HG03342 (cell line): ENCODE results near the gene ABCC12.

Experiments used
- ATAC-seq: cut with Tn5 transposase; IDR thresholded peaks from one replicate; pipeline ENCODE4 v1.9.1; 2021; ENCODE audit warnings: mild to moderate bottlenecking, moderate library complexity; ENCODE audit not compliant: unreplicated experiment

Gene ABCC12

DNA sequence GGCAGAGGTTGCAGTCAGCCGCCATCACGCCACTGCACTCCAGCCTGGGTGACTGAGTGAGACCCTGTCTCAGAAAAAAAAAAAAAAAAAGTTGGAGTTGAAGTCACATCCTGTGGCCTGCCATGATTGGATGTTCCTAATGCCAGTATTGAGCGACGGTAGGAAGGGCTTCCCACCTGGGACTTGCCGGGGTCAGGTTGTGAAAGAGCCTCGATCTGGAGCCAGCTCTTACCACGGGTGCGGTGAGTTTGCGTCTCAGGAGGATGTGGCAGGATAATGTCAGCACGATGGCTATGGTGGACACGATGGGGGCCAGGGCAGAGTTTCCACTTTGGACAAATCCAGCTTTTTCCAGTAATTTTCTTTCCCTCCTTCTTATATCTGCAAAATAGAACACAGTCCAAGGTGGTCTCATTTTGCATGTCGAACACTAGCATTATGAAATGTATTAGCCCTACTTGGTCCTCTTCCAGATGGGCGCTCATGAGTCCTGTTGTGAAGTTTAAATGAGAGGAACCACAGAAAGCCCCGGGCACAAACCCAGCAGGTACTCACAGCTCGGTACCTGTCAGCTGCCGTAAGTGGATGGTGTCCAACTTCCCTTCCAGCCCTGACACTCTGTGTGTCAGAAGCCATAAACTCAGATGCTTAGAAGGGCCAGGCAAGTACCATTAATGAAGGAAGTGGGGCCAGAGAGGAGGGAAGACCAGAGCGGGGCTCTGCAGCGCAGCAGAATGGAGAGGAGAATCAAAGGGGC is 22.2 kb downstream of the ABCC12 start:
- ATAC-seq, result no peak

DNA sequence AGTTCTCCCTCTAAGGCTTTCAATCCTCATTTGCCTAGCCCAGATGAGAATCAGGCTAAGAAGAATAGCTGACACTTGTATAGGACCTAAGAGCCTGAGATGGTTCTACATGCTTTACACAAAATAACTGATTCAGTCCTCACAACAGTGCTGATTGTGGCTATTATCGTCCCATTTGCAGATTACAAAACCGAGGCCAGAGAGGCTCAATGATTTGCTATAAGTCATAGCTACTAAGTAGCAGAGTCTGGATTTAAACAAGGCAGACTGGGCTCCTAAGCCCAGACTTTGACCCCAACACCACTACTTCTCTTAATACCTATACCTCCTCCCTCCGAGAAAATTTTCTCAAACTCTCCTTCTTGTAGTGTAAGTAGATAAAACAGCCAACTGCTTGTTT is 23.1 kb downstream of the ABCC12 start:
- no peak for ATAC-seq

DNA sequence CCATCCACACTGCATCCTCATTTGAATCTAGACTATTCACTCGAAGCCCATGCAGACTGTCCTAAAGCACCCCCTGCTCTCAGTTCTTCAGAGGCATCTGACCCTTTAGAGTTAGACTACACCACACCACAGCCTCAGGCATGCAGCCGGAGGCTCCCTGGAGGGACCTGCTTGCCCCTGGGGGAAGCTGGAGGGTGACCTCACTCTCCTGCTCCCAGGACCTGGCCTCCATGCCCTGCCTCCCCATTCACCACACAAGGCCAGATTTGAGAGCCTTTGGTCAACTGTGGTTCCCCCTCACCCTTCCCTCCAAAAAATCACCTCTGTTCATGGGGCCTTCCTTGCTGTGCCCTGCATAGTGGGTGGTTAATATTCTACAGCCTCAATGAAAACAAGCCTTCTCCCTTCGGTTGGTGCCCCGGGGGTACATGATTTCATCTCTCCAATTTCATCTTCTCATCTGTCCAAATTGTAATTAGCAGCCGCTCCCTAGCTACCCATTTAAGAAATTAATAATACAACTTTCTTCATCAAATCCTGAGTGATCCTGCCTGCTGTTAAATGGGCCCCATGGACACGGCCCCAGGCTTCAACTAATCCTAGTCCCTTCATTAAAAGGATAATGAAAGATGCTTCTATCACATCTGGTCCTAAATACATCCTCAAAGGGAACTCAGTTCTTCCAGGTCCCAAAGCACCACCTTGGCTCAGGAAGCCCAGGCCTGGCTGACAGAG is 24.4 kb downstream of the ABCC12 start:
- ATAC-seq, result no peak

DNA sequence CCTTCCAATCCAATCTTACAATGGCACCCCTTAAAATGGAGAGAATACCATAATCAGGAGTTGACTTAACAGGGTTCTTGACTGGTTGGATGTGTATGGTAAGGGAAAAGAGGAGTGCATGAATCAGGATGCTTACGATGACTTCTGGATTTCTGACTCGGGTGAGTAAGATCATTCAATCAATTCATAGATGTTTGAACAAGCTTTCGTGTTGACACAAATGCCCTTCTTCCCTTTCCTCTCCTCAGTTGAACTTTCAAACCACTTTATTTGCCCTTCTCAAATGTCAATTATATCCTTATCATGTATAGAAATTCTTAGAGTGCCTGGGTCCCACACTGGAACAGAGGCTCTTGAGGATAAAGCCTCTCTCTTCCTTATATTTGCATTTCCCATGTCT is 25.9 kb downstream of the ABCC12 start:
- ATAC-seq, result no peak

DNA sequence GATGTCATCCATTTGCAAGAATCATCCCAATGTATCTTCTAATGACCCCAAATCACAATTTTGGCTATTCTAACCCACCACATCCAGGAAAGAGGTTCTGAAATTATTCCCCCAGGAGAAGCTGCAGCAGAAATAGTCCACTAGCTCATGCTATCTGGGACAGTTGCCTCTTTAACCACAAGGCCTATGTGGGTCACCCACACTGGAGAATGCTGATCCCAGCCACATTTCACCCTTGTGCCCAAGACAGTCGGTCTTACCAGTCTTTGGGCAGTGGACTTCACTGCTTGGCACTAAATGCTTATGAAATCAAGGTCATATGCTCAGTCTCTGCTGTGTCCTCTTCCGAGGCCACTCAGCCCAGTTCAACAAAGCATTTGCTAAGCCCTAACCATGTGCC is 27.0 kb downstream of the ABCC12 start:
- ATAC-seq, result no peak

DNA sequence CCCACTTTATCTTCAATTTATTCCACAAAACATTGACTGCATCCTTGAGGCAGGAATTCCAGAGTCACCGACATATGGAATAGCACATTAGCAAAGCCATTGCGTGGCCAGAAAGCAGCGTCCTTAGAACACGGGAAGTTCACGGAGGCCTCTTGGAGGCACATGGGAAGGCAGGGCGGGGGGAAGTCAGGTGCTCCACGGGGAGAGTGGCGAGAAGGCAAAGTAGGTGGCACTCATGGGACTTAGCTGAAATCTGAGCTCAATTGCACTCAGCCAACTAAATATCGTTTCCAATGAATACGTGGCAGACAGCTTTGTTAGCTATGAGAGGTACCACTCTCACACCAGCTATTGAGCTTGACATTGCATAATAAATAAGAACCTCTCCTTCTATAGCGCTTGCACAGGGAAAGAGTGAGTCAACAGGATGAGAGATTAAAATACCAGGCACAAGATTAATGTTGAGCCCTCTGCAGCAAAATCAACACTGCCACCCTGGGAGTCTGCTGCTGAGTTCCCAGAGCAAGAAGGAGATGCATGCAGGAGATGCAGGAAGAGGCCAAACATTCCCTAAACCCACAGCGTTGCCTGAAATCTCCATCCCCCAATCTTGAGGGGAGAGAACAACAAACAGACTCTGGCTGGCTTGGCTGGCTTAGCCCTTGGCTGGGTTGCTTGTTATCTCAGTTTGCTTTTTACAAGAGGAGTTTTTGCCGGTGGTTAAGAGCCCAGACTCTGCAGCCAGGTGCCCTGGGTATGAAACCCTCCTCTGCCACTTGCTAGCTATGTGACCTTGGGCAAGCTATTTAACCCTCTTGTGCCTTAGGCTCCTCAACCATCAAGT is 28.8 kb downstream of the ABCC12 start:
- ATAC-seq, result no peak

DNA sequence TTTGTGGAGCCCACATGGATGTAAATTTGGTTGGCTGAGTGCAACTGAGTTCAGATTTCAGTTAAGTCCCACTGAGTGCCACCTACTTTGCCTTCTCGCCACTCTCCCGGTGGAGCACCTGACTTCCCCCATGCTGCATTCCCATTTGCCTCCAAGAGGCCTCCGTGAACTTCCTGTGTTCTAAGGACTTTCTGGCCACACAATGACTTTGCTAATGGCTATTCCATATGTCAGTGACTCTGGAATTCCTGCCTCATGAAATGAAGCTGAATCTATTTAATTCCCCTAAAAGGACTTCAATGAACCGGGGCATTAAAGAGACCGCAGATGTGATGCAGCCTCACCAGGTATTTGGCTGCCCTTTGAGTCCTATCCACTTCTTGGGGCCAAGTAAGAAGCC is 29.9 kb downstream of the ABCC12 start:
- no peak for ATAC-seq

DNA sequence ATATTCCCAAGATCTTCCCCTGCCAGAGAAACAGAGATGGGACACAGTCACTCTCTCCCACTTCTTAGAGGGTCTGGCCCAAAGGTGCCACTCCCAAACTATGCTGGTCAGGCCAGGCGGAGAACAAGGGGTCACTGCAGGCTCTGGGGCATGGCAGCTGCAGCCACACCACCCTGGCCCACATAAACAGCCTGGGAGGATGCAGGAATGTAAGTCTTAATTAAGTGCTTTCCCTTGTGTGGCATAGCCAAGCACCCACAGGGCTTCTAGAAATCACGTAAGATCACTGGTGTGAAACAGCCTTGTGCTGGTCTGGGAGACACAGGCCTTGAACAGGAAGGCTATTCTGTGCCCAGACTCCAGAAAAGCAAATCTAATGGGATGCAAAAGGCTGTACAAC is 31.5 kb downstream of the ABCC12 start:
- ATAC-seq, result no peak

DNA sequence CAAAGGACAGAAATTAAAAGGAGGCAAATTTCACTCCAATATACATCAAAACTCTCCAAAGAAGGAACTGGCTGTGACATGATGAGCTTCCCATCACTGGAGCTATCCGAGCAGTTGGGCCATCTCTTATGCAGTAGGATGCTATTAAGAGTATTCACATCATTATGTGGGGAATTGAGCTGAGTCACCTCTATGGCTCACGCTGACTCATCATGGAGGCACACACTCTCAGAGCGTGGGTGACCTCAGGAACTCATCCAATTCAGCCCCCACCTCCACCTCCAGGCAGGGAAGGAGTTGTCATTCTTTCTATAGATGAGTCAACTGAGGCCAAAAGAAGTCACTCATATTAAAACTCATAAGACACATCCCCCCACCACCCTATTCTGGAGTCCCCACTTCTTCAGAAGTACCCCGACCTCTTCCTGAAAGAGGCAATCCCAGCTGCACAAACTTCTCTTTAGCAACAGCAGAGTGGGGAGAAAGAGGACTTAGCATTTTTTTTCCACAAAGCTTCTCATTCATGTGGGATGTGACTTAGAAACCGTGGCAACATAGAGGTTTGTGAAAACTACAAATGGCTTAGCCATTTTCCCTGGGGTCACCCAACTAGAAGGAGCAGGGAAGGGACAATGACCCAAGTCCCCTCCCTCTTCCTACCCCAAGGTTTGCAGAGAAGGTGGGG is 32.5 kb downstream of the ABCC12 start:
- ATAC-seq, result peak; percentile 74

DNA sequence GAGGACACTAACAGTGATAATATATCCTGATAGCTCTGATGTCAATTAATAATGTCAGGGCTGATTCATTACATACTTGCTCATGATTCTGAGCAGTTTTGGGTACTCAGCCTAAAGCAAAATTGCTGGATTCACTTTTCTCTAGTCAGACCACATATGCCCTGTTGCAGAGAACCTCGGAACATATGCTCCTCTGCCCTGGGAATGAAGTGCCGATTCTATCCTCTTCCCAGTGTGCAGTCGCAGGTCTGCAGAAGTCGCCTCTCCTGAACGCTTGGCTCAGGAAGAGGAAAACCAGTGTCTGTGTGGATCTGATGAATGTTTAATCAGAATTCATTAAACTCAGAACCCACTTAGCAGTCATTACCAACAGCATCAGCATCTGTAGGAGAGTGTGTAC is 34.5 kb downstream of the ABCC12 start:
- no peak for ATAC-seq

DNA sequence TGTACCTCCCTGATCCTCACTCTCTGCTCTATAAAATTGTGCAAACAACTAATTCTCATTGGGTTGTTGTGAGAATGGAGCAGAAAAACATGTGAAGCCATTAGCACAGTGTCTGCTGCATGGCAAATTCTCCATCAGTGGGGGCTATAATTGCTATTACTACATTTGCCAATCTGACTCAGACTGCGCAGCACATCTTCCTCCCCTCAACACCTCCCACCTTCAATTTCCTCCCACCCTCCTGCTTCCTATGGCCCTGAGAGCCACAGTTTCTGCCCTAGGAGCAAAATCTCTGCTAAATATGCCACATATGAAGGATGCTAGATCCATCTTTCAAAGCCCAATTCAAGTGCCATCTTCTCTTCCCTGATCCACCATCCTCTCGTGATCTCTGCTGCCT is 37.0 kb downstream of the ABCC12 start:
- ATAC-seq, result no peak

DNA sequence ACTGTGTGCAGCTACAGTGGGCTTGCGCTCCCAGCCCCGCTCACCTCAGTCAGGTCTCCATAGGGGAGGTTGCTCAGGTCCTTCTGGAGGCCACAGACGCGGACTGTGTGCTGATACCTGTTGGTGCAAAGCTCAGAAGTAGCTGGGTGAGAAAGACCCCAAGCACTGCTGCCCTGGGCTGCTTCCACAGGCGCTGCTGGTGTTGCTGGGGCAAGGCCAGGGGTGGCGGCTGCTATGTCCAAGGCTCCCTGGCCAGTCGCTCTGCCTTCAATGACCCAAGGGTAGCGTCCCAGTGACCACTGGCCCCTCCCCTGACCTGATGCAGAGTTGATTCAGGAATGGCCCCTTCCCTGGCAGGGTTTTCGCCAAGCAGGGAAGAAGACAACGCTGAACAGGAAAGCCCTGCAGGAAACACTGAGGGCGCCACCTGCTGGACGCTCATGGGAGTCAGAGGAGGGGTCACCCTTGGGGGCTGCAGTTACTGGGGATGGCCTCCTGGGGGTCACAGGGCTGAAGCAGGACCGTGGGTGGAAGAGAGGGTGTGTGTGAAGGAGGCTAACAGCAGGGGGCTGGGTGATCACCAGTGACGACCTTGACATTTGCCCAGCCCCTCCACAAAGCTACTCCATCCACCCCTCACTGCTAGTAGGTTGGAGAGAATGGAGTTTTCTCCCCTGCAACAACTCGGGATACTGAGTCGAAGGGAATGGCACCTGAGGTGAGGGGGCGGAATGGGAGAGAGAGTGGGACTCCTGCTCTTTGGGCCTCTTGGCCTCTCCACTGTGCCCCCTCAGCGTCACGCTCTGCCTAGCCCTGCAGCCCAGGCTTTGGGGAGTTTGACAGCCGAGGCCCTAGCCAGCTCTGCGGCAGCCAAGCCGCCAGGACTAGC is 38.3 kb downstream of the ABCC12 start:
- peak; percentile 87 for ATAC-seq

DNA sequence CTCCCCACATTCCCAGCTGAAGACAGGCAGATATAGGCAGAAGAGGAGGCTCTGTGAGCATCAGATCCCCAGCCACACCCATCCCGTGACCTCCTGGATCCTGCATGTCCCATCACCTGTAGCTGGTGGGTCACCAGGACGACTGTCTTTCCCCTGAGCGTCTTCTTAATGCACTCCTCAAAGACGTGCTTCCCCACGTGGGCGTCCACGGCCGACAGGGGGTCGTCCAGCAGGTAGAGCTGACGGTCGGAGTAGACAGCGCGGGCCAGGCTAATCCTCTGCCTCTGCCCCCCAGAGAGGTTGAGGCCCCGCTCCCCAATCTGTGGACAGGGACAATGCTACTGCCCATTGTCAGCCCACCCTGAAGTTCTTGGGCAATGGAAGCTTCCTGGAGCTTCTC is 40.5 kb downstream of the ABCC12 start:
- ATAC-seq, result no peak

DNA sequence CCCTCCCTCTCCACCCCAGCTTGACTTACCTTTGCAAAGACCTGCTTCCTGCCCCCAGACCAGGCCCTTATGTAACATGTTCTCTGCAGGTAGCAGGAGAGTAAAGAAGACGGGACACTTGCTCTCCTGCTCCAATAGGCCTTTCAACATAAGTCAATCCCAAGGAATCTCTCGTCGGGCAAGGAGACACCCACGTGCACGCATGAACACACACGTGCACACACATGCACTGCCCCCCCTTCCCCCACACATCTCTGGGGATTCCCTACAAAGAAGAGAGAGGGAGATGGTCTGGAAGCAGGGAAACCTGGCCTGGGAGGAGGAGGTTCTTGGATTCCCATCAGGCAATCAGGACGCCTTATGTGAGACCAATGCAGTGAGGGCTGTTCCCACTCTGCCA is 41.4 kb downstream of the ABCC12 start:
- no peak for ATAC-seq

DNA sequence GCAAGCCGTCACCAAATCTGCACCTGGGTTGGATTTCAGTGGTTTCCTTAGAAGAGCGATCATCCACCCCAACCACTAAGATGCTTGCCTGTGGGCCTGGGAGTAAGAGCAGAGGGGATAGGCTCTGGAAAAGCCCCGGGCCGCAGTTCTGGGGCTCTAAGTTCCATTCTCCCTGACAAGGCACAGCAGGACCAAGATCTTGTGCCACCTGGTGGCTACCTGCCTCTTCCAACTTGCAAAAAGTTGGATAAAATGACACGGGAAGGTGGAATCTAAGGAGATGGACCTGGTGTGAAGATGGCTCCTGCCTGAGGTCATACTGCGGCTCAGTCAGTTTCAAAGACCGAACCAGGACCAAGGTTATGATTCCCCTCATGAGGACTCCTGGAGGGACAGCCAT is 42.3 kb downstream of the ABCC12 start:
- no peak for ATAC-seq

DNA sequence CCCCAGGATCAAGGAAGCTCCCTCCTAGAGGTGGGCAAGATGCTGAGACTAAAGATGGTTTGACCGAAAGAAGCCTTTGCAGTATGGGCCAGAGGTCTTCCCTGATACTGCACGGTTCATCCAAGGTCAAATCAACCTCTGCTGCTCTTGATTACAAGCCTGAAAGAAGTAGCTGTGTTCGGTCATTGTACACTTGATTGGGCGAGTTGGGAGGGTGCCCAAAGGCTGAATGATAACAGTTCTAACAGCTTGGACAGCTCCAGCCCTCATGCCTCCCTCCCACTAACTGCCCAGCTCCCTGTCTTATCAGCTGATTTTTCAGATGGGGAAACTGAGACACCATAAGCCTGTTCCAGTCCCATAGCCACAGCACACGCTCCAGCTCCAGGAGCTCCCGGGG is 42.8 kb downstream of the ABCC12 start:
- ATAC-seq, result no peak

DNA sequence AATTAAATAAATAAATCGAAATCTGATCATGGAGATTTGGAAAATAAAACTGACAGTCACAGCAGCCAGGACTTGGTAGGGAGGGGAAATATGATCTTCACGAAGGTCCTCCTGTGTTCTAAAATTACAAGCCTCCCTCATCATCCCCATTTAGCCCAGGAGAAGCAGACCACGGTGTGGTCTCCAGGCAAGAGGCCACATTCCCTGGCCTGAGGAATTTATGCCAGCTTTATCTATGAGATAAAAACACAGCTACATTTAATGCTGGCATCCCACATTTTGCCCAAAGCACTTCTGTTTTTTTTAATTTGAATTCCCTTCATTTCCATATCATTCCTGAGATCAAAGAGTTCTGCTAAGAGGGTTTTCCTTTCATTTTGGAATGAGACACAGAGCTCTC is 43.2 kb downstream of the ABCC12 start:
- ATAC-seq, result no peak

DNA sequence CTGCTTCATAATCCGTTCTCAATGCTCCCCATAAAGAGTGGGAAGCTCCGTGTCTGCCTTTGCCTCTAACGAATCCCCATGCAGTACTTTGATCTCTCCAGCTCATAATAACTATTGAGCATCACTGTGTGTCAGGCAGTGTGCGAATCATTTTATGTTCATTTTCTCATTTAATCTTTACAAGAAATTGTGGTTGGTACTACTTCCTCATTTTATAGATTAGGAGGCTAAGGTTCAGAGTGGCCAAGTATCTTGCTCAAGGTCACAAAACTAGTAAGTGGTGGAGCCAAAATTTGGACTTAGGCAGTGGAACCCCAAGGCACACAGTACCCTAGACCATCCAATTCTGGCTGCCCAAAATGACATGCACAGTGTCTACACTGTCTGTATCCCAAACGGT is 44.8 kb downstream of the ABCC12 start:
- no peak for ATAC-seq

DNA sequence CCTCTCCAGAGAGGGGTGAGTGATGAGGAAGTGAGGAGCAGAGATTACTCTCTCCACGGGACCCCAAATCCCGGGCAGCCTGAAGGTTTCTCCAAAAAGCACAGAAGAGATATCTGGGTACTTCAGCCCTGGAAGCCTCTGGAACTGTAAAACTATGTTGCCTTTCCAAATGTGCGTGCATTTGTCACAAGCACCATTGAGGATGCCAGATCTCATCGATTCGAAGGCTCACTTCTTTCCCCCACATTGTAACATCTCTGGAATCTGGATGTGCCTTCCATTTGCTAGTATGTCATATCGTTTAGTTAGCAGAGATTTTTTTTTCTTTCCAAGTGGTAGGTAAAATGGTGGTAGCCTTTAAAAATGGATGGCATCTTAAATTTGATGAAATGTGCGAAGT is 45.8 kb downstream of the ABCC12 start:
- no peak for ATAC-seq

DNA sequence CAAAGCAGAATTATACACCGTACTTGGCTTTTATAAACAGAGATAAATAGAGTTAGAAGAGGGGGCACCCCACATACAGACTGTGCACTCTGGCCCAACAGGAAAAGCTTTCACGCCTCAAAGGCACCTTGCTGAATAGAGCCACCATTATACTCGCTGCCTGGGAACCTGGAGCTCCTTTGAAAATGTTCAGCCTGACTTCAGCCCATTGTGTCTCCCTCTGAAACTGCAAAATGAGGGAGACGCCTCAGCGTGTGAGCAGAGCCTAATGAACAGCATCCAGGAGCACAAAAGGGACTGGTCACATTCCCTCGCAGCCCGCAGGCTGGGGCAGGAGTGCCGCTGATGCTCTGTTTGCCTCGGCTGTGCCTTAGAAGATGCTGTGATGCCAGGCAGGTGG is 46.3 kb downstream of the ABCC12 start:
- no peak for ATAC-seq
